SK-N-SH treated with all-trans-retinoic acid at 6 μM for 48 hours (cell line): ENCODE results near the gene LGALS9.

Source experiments
- ATAC-seq: fragments of 200-7000 bp; cut with Tn5 transposase; 3 replicates; pipeline ENCODE4 v1.9.1; 2020; ENCODE audit warnings: mild to moderate bottlenecking, moderate library complexity
- ARNTL ChIP-seq: fragments of 450-650 bp; formaldehyde crosslinking; IDR thresholded peaks from 2 replicates; pipeline ENCODE4 v1.5.0; 2020; ENCODE audit warnings: low read depth, mild to moderate bottlenecking, moderate library complexity, borderline replicate concordance
- BACH2 ChIP-seq: fragments of 250-450 bp; sonication (Bioruptor Pico); IDR thresholded peaks from 2 replicates; pipeline ENCODE4 v1.9.0; 2021; ENCODE audit warnings: mild to moderate bottlenecking, borderline replicate concordance
- CSDC2 ChIP-seq: fragments of 250-450 bp; sonication (Bioruptor Pico); IDR thresholded peaks from 2 replicates; pipeline ENCODE4 v1.5.0; 2020; ENCODE audit warnings: mild to moderate bottlenecking, moderate library complexity
- ESRRG ChIP-seq: fragments of 250-450 bp; sonication (Bioruptor Pico); IDR thresholded peaks from 2 replicates; pipeline ENCODE4 v1.6.1; 2021; ENCODE audit warnings: mild to moderate bottlenecking
- GLIS3 ChIP-seq: fragments of 250-450 bp; sonication (Bioruptor Pico); IDR thresholded peaks from 2 replicates; pipeline ENCODE4 v1.5.0; 2020; ENCODE audit warnings: mild to moderate bottlenecking, moderate library complexity
- ISL1 ChIP-seq: fragments of 250-450 bp; sonication (Bioruptor Pico); IDR thresholded peaks from 2 replicates; pipeline ENCODE4 v2.1.2; 2022; ENCODE audit warnings: mild to moderate bottlenecking, moderate library complexity
- OSR1 ChIP-seq: fragments of 250-450 bp; sonication (Bioruptor Pico); IDR thresholded peaks from 2 replicates; pipeline ENCODE4 v1.8.0; 2022; ENCODE audit warnings: moderate library complexity, mild to moderate bottlenecking, inconsistent platforms
- PPARA ChIP-seq: fragments of 250-450 bp; sonication (Bioruptor Pico); IDR thresholded peaks from 2 replicates; pipeline ENCODE4 v1.5.0; 2020; ENCODE audit warnings: mild to moderate bottlenecking, borderline replicate concordance
- RARB ChIP-seq: fragments of 250-450 bp; sonication (Bioruptor Pico); IDR thresholded peaks from 2 replicates; pipeline ENCODE4 v1.8.0; 2021; ENCODE audit warnings: mild to moderate bottlenecking, moderate library complexity
- SNAI2 ChIP-seq: fragments of 250-450 bp; sonication (Bioruptor Pico); IDR thresholded peaks from 2 replicates; pipeline ENCODE4 v1.5.0; 2020; ENCODE audit warnings: mild to moderate bottlenecking, moderate library complexity
- TCF4 ChIP-seq: fragments of 250-450 bp; sonication (Bioruptor Pico); IDR thresholded peaks from 2 replicates; pipeline ENCODE4 v1.8.0; 2021; ENCODE audit warnings: mild to moderate bottlenecking, moderate library complexity, borderline replicate concordance
- TOX ChIP-seq: fragments of 250-450 bp; sonication (Bioruptor Pico); IDR thresholded peaks from 2 replicates; pipeline ENCODE4 v1.8.0; 2021; ENCODE audit warnings: mild to moderate bottlenecking, moderate library complexity, borderline replicate concordance
- ZC3H10 ChIP-seq: fragments of 250-450 bp; sonication (Bioruptor Pico); IDR thresholded peaks from 2 replicates; pipeline ENCODE4 v1.5.1; 2021; ENCODE audit warnings: mild to moderate bottlenecking, moderate library complexity
- ZFP3 ChIP-seq: fragments of 250-450 bp; sonication (Bioruptor Pico); IDR thresholded peaks from 2 replicates; pipeline ENCODE4 v1.5.0; 2020; ENCODE audit warnings: mild to moderate bottlenecking, moderate library complexity
- ZFP30 ChIP-seq: fragments of 450-650 bp; formaldehyde crosslinking; IDR thresholded peaks from 2 replicates; pipeline ENCODE4 v1.5.0; 2022; ENCODE audit warnings: mild to moderate bottlenecking, moderate library complexity
- ZNF565 ChIP-seq: fragments of 450-650 bp; formaldehyde crosslinking; conservative IDR thresholded peaks from 2 replicates; pipeline ENCODE4 v1.5.0; 2020; ENCODE audit warnings: low read depth, mild to moderate bottlenecking, moderate library complexity
- ZNF70 ChIP-seq: fragments of 450-650 bp; formaldehyde crosslinking; IDR thresholded peaks from 2 replicates; pipeline ENCODE4 v1.5.0; 2020; ENCODE audit warnings: mild to moderate bottlenecking, moderate library complexity
- ZNF8 ChIP-seq: fragments of 450-650 bp; formaldehyde crosslinking; IDR thresholded peaks from 2 replicates; pipeline ENCODE4 v1.5.0; 2020; ENCODE audit warnings: mild to moderate bottlenecking, moderate library complexity
- TF ChIP-seq, protein P1 (sequence below): fragments of 250-450 bp; sonication (Bioruptor Pico); IDR thresholded peaks from 2 replicates; pipeline ENCODE4 v1.8.0; 2020; ENCODE audit warnings: mild to moderate bottlenecking, moderate library complexity, borderline replicate concordance
- TF ChIP-seq, protein P2 (sequence below): fragments of 250-450 bp; sonication (Bioruptor Pico); IDR thresholded peaks from 2 replicates; pipeline ENCODE4 v1.5.1; 2020; ENCODE audit warnings: low read depth, mild to moderate bottlenecking, moderate library complexity
- TF ChIP-seq, protein P3 (sequence below): fragments of 250-450 bp; sonication (Bioruptor Pico); IDR thresholded peaks from 2 replicates; pipeline ENCODE4 v1.8.0; 2021; ENCODE audit warnings: low read depth, mild to moderate bottlenecking, moderate library complexity, borderline replicate concordance
- TF ChIP-seq, protein P4 (sequence below): fragments of 250-450 bp; sonication (Bioruptor Pico); IDR thresholded peaks from 2 replicates; pipeline ENCODE4 v1.5.0; 2020; ENCODE audit warnings: mild to moderate bottlenecking, moderate library complexity

LGALS9 gene

DNA sequence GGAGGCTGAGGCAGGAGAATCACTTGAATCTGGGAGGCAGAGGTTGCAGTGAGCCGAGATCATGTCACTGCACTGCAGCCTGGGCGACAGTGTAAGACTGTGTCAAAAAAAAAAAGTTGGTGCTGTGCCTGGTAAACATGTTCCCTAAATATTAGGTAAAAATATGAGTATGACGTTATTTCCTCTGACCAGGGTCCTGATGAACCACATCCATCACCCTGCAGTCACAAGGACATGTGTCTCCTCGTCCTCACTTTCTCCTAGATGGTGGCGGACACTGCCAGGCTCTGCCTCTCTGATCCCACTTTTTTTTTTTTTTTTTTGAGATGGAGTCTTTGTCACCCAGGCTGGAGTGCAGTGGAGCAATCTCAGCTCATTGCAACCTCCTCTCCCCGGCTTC, 28.7 kb downstream of the LGALS9 start (continued):
- TF ChIP-seq PPARA (no peak), GLIS3 (CRISPR knock-in tag) (no peak), TCF4 (CRISPR knock-in tag) (no peak), ZNF565 (CRISPR knock-in tag) (no peak), ISL1 (CRISPR knock-in tag) (no peak), RARB (CRISPR knock-in tag) (no peak), ESRRG (CRISPR knock-in tag) (no peak), ZFP30 (CRISPR knock-in tag) (no peak)
- TF ChIP-seq, protein P1, sequence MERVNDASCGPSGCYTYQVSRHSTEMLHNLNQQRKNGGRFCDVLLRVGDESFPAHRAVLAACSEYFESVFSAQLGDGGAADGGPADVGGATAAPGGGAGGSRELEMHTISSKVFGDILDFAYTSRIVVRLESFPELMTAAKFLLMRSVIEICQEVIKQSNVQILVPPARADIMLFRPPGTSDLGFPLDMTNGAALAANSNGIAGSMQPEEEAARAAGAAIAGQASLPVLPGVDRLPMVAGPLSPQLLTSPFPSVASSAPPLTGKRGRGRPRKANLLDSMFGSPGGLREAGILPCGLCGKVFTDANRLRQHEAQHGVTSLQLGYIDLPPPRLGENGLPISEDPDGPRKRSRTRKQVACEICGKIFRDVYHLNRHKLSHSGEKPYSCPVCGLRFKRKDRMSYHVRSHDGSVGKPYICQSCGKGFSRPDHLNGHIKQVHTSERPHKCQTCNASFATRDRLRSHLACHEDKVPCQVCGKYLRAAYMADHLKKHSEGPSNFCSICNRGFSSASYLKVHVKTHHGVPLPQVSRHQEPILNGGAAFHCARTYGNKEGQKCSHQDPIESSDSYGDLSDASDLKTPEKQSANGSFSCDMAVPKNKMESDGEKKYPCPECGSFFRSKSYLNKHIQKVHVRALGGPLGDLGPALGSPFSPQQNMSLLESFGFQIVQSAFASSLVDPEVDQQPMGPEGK (CRISPR knock-in tag): no peak
- TF ChIP-seq, protein P2, sequence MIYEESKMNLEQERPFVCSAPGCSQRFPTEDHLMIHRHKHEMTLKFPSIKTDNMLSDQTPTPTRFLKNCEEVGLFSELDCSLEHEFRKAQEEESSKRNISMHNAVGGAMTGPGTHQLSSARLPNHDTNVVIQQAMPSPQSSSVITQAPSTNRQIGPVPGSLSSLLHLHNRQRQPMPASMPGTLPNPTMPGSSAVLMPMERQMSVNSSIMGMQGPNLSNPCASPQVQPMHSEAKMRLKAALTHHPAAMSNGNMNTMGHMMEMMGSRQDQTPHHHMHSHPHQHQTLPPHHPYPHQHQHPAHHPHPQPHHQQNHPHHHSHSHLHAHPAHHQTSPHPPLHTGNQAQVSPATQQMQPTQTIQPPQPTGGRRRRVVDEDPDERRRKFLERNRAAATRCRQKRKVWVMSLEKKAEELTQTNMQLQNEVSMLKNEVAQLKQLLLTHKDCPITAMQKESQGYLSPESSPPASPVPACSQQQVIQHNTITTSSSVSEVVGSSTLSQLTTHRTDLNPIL (CRISPR knock-in tag): no peak

DNA sequence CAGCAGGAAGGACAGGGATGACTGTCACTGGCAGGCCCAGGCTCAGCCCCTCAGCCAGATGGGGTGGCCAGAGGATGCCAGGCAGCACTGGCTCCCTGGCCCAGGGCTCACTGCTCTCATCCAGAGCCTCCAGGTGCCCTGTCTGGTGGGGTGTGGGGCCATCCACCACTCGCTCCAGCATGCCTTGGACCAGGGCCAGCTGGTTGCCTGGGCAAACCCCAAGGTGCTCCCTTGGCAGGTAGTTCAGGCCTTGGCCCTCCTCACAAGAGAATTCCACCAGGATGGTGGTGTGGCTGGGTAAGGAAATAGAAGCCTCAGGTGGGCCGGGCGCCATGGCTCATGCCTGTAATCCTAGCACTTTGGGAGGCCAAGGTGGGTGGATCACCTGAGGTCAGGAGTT, 29.4 kb downstream of the LGALS9 start:
- no peak for TF ChIP-seq ISL1 (CRISPR knock-in tag)
- TF ChIP-seq TOX (CRISPR knock-in tag): no peak
- TF ChIP-seq, protein P2 (CRISPR knock-in tag): no peak
- no peak for TF ChIP-seq ARNTL
- no peak for TF ChIP-seq ZNF8
- no peak for TF ChIP-seq ZNF70
- TF ChIP-seq GLIS3 (CRISPR knock-in tag): no peak
- no peak for TF ChIP-seq ESRRG (CRISPR knock-in tag)
- no peak for TF ChIP-seq OSR1 (CRISPR knock-in tag)
- TF ChIP-seq CSDC2 (CRISPR knock-in tag): no peak
- TF ChIP-seq SNAI2 (CRISPR knock-in tag): no peak
- no peak for TF ChIP-seq ZC3H10 (CRISPR knock-in tag)
- no peak for TF ChIP-seq RARB (CRISPR knock-in tag)
- TF ChIP-seq, protein P3, sequence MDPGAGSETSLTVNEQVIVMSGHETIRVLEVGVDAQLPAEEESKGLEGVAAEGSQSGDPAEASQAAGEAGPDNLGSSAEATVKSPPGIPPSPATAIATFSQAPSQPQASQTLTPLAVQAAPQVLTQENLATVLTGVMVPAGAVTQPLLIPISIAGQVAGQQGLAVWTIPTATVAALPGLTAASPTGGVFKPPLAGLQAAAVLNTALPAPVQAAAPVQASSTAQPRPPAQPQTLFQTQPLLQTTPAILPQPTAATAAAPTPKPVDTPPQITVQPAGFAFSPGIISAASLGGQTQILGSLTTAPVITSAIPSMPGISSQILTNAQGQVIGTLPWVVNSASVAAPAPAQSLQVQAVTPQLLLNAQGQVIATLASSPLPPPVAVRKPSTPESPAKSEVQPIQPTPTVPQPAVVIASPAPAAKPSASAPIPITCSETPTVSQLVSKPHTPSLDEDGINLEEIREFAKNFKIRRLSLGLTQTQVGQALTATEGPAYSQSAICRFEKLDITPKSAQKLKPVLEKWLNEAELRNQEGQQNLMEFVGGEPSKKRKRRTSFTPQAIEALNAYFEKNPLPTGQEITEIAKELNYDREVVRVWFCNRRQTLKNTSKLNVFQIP (CRISPR knock-in tag): no peak
- TF ChIP-seq PPARA: no peak
- no peak for TF ChIP-seq ZNF565 (CRISPR knock-in tag)
- TF ChIP-seq, protein P4, sequence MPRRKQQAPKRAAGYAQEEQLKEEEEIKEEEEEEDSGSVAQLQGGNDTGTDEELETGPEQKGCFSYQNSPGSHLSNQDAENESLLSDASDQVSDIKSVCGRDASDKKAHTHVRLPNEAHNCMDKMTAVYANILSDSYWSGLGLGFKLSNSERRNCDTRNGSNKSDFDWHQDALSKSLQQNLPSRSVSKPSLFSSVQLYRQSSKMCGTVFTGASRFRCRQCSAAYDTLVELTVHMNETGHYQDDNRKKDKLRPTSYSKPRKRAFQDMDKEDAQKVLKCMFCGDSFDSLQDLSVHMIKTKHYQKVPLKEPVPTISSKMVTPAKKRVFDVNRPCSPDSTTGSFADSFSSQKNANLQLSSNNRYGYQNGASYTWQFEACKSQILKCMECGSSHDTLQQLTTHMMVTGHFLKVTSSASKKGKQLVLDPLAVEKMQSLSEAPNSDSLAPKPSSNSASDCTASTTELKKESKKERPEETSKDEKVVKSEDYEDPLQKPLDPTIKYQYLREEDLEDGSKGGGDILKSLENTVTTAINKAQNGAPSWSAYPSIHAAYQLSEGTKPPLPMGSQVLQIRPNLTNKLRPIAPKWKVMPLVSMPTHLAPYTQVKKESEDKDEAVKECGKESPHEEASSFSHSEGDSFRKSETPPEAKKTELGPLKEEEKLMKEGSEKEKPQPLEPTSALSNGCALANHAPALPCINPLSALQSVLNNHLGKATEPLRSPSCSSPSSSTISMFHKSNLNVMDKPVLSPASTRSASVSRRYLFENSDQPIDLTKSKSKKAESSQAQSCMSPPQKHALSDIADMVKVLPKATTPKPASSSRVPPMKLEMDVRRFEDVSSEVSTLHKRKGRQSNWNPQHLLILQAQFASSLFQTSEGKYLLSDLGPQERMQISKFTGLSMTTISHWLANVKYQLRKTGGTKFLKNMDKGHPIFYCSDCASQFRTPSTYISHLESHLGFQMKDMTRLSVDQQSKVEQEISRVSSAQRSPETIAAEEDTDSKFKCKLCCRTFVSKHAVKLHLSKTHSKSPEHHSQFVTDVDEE: no peak
- TF ChIP-seq ZFP3: no peak
- TF ChIP-seq BACH2 (CRISPR knock-in tag): no peak
- ATAC-seq: no peak

DNA sequence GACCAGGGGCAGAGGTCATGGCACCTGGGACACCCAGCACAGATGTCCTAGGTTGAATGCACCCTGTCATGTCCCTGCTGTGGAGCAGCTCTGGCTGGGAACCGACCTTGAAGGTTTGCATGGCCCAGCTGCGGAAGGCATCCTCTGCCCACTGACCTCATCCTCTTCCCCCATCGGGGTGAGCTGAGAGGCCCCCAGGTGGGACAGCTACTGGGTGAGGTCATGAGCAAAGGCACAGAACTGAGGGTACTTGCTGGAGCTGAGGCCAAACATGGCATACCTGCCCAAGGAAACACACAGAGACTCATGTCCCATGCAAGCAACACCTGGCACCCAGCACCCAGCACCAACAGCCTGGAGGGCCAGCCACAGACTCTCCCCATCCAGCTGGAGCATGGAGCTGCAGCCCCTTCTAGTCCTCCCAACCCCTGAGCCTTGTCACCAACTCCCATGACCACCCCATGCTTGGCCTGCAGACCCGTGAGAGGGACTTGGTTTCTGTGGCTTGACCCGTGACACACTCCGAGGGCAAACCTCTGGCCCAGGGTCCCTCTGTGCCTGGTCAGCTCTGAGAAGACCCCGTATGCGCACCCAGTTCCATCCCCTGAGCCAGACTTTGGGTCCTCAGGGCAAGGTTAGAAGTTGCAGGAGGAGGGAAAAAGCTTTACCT, 33.1 kb downstream of the LGALS9 start:
- ATAC-seq: no peak
- TF ChIP-seq TOX (CRISPR knock-in tag) (no peak), PPARA (no peak), OSR1 (CRISPR knock-in tag) (no peak), ESRRG (CRISPR knock-in tag) (no peak), GLIS3 (CRISPR knock-in tag) (no peak), SNAI2 (CRISPR knock-in tag) (no peak), ZFP30 (CRISPR knock-in tag) (no peak), ISL1 (CRISPR knock-in tag) (no peak)
- TF ChIP-seq, protein P2 (CRISPR knock-in tag): no peak
- TF ChIP-seq, protein P1 (CRISPR knock-in tag): no peak
